NK-92 treated with Interleukin-12 subunit alpha and Interleukin-12 subunit beta, amount 100 ng/mL, for 24 hours (cell line): ENCODE results near the gene DOCK9.

Experiments used
- DNase-seq: peaks from one replicate; lab custom pipeline; 2025; lab: John Stamatoyannopoulos, UW

Gene DOCK9

DNA sequence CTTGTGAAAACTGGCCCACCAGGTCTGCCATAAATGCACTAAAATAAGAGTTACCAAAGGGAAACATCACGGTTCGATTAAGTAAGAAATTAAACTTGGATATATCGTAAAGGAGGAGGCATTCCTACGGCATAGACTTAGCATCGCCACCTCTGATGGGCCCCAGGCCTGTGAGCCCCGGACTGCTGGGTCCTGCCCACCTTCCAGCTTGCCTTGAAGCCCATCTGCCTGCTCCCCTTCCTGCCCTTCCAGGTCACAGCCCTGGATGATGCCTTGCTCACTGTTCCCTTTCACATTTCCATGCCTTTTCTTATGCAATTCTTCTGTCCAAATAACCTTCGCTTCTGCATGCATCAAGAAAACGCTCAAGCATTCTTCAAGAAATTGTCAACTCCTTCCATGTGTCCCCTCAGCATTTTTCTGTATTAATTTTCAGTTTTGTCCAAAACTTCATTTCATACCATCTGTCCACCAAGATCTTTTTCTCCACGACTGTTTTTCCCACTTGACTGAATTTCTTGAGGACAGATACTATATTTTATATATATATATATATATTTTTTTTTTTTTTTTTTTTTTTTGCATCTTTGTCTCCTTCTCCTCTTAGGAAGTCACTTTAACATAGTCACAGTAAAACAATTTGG, 91.2 kb downstream of the DOCK9 start:
- DNase-seq: no peak

DNA sequence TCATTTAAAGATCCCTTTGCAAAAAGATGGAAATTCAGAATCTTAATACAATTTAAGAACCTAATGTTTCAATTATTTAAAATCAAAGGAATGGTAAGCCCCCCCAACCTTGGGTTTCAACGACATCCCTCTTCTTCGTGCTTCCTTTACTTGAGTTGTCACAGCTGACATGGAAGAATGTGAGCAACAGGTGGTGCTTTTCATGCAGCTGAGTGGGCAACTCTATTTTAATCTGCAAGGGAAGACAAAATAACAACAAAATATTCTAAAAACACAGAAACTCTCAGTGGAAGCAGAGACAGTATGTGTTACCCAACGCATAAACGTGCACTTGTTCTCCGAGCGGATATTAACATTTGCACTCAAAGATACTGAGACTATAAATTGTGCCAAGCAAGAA, 92.3 kb downstream of the DOCK9 start:
- no peak for DNase-seq

DNA sequence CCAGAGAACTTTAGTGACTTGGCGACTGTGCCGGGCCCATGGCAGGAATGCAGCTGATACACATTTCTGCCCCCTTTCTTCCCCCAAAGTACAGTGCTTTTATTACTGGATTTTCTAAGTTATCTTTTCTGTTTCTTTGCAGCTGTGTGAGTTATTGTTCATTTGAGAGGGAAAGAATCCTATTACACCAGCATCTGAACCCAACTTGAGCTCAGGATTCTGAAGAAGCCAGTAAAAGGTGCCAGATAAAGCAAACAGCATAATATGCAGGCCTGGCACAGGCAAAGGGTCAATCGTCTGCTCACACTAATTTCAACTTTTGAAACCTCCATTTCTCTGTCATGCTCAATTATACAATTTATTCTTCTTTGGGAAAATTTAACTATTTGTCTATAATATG, 93.9 kb downstream of the DOCK9 start:
- no peak for DNase-seq

DNA sequence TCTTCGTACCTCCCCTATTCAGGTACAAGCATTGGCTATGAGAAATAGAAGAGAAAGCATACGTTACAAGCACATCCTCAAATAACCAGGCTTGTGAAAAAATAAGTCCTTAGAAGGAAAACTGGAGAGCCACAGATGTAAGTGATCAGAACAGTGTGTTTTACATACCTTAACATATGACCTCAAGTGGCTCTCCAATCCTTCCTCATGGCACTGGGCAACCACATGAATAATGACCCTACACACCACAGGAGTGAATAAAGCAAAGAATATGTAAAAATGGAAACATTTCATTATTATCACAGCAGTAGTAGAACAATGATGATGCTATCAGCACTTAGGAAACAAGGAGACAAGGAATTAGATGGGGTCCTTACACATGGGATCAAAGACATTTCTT, 96.5 kb downstream of the DOCK9 start:
- no peak for DNase-seq

DNA sequence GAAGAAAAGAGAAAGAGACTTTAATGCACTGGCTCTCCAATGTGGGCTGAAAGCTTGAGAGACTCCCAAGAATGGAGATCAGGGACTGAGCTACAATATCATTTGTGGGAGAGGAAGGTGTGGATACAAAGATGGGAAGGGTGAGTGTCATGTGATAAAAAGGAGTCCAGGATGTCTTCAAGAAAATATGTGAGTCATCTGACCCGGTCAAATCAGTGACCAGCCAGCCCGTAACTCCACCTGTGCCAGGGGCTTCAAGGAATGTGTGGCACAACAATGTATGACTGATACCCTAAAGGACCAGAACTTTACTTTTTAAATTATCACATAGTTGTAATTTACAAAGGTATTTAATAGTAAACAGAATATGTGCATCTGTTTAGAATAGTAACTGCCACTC, 97.2 kb downstream of the DOCK9 start:
- DNase-seq: no peak

DNA sequence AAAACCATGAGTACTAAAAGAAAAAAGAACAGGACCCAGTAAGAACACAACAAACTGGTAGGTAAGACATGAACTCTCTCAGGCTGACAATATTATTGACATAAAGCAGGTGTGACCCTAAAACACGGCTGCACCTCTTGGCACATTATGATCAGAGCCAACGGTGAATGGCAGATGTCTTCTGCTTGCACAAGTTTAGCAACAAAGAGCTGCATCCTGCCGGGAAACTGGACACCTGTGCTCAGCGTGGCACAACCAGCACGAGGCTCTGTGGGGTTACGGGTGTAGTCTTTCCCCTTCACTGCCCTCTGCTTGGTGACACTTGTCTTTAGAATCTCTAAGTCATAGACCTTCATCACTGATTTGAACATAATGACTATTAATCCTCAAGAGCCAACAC, 97.9 kb downstream of the DOCK9 start:
- DNase-seq: no peak

DNA sequence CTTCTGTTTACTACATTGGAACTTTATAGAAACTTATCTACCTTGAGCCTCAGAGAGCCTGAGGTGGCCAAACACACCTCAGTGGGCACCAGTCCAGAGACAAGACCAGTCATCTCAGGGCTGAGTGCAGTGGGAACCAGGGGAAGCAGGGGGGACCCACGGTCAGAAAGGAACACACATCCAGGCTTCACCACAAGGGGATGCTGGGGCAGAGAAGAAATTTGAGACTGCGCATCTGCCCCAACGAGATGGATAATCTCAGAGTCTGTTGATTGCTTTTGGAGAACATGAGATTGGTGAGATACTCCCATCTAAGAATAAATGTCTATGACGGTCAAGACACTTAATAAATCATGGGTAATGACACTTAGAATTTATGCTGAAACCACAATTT, 98.7 kb downstream of the DOCK9 start:
- DNase-seq: no peak

DNA sequence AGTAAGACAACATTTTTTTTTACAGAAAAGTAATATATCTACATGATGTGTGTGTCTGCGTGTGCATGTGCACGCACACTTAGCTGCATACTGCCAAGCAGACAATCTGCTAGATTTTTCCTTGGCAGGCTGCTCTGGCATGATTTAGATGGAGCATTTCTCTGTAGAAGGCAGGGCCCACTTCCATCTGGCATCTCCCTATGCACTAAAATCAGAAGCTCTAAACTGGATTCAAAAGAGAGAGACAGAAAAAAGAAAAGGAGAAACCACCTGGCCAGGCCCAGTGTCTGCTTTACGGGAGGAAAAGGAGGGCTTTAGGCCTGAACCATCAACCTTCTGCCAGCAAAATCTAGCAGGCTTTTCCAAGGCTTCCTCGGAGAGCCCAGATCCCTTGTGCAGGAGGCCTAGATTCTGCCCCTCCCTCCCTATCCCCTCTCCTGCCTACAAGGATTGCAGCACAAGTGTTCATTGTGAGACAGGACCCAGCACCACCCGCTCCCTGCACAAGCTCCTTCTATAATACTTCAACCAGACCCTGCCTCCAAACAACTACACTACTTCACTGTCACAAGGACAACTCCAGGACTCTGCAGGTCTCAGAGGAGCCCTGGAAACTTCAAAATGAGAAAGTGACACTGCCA, 99.3 kb downstream of the DOCK9 start:
- DNase-seq: no peak

DNA sequence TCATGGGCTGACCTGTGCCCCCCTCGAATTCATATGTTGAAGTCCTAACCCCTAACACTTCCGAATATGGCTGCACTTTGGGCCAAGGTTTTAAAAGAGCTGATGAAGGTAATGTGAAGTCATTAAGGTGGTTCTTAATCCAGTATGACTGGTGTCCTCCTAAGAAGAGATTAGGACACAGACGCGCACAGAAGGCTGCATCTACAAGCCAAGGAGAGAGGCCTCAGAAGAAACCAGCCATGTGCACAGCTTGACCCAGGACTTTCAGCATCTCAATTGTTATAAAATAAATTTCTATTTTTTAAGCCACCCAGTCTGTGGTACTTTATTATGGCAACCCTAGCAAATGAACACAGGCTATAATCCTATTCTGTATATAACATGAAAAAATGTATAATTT, 99.9 kb downstream of the DOCK9 start:
- no peak for DNase-seq

DNA sequence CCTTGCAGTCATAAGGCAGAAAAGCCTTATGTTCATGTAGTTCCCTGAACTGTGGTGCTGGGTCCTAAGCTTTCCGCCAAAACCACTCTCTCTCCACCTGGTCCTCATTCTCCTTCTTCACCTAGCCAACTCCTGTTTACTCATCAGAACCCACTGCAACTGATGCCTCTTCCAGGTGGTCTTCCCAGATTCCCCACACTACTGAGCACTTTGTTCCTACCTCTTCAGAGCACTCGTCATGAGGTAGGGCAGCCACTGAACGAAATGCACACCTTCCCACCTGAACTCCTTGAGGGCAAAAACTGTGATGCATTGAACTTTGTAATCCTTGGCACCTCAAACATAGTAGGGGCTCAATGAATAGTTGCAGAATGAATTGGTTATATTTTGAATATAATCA, 100.4 kb downstream of the DOCK9 start:
- no peak for DNase-seq

DNA sequence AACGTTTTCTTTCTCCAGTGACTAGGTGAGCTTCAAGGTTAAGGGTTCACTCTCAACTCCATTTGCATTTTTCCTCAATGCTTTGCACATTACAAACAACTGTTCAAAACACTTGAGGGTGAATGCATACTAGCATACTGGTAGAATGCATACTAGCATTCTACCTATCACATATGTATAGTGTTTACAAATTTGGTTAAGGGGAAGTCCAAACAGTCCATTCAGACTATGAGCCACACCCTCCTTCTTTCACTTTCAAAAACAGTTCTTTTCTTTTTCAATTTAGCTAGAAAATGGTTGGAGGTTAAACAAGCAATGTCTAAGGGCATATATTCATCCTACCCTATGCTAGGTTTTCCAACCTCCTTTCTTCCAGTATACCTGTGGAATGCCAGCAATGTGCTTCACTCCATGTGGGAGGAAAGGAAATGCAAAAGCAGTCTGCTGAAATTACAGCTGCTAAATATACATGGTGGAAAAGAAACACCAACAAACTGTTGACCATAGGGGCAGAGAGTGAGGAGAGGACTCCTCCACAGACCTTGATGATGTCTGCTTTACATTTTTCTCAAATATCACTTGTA, 102.6 kb downstream of the DOCK9 start:
- no peak for DNase-seq

DNA sequence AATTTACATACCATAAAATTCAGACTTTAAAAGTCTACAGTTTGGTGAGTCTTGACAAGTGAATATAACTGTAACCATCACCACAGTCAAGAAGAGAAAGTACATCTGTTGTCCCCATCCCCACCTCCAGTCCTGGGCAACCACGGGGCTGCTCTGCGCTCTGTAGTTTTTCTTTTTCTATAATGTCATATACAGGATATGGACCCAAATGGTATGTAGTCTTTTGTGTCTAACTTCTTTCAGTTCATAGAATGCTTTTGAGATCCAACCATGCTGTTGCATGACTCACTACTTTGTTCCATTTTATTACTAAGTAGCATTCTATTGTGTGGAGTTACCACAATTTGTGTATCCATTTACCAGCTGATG, 103.9 kb downstream of the DOCK9 start:
- no peak for DNase-seq

DNA sequence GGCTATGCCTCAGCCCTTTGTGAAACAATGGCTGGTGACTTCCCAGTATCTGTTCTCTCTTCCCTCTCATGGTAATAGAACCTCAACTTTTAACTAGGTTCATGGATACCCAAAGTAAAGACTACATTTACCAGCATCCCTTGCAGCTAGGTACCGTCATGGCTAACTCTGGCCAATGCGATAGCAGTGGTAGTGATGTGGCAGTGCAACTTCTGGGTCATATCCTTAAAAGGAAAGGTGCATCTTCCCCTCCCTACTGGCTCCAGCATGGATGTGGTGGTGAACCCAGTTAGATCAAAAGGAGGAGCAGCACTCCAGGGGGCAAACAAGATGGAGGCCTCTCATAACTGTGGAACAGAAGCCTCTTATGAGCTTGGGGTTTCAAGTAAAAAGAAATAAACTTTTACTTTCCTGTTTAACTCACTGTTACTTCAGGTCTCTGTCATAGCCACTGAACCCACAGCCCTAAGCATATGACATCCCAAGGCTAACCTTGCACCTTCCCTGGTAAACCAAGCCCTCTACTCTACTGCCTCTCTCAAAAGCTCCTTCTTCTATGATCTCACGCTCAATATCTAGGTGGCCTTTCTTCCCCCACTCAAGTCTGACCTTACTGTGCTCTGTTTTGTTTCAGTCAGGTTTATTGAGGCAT, 104.4 kb downstream of the DOCK9 start:
- no peak for DNase-seq

DNA sequence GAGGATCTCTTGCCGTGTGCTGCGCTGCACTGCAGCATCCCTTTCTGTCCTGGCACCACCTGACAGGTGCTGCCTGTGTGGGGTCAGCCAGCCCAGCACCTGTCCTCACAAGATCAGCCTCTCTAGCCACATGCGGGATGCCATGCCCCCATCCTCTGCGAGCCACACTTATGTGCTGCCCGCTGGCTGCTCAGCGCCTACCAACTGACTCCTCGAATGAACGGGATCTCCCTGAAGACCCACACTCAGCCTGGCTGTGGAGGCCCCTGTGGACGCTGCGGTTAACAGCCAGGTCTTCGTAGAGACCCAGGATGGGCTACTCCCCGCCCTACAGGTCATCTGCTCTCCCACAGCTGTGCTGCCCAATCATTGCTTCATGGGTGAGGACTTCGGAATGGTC, 106.1 kb downstream of the DOCK9 start:
- no peak for DNase-seq

DNA sequence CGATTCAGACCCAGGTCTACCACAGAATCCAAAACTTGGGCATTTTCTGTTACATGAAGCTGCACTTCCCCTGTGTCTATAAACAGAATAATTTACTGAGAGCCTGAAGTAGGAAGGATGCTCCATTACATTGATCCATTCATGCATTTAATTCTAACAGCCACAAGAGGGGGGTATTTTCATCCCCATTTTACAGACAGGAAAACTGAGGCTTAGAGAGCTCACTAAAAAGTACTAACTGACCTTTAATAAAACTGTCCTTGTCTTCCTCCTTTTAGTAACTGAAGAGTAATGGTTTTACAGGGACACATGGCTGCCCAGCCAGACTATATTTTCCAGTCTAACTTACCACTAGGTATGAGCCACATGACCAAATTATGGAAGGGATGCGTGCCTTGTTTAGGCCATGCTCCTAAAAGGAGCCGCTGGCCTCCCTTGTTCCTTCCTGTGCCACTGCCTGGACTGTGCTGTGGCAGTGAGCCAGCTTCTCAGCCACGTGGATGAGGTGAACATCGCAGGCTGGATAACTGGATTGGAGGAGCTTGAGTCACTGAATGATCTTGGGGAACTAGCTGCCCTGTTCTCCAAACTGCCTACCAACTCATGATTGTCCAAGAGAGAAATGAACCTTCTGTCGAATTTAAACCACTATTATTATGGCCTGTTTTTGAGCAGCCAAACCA, 108.3 kb downstream of the DOCK9 start:
- no peak for DNase-seq

DNA sequence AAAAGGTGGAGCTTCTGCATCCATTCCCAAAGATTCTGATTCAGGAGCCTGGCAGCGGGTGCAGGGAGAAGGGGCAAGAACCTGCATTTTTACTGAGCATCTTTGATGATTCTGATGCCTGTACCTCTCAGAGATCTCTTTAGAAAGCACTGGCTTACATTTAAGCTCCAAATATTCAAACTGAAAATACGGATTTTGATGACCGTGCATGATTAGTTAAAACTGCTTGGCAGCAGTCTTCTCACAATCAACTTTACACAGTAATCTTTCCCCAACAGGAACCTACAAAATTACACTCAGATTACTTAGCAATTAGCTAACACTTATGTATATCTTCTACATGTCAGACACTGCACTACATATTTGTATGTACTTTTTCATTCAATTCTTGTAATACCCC, 108.9 kb downstream of the DOCK9 start:
- DNase-seq: no peak

DNA sequence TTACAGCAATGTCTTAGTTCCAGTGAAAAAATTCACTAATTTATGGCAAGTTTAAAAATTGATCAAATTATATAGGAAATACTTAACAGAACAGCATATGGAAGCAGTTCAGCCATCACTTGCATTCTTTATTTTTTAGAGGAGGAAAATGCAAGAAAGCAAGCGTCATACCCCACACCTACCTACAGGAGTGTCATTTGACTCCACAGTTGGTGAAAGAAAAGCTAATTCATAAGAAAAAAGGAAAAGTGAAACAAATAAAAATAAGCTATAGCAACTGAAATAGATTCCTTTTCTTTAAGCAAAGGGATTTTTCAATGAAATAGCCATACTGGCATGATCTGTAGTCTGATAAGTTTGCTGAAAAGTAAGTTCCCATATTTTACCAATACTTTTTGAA, 111.0 kb downstream of the DOCK9 start:
- no peak for DNase-seq

DNA sequence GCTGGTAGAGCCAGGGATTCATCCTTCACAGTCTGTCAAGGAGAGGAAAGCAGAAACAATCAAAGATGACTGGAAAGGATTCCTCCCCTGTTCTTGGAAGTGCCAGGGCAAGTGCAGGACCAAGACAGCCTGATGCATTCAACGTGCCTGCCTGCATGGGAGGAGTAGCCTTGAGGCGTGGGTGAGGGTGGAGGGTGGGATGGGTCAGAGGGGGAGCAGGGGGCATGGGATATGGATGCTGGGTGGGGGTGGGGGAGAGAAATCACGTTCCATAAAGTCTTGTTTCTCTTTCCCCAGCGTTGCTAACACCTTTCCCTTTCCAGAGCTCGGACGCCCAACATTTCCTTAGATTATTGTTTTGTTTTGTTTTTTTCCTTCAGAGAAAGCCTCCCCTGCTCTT, 117.4 kb downstream of the DOCK9 start:
- no peak for DNase-seq

DNA sequence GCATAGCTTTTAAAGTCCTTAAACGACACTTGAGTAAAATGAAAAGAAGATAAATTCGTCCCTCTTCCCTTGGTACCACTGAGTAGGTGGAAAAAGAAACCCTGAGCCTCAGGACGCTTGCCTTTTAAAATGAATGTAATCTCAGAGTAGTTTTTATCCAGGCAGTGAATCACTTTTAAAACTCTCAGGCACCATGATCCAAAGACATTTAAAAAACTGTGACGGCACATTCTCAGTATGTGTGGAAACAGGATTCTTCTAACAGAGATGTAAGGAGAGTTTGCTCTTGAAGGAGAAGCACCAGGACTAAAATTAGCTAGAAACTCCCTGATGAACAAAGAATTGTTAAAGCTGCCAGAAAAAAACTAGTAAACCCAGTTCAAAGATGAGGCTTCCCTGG, 119.7 kb downstream of the DOCK9 start:
- no peak for DNase-seq

DNA sequence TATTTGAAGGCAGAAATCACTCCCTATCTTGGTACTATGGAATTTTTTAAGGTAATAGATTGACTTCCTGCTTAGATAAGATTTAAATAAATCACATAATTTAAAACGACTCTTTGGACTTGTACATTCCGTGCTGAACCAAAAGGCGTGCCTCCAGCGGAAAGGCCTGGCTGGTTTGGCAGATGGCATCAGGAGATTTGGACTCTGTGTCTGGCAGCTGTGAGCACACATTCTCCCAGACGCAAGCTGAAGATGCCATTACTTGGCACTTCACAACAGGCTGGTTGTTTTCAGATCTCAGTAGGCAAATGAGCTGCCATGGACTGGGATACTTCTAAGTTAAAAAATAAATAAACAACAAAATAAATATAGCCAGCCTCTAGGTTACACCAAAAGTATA, 120.9 kb downstream of the DOCK9 start:
- DNase-seq: no peak

DNA sequence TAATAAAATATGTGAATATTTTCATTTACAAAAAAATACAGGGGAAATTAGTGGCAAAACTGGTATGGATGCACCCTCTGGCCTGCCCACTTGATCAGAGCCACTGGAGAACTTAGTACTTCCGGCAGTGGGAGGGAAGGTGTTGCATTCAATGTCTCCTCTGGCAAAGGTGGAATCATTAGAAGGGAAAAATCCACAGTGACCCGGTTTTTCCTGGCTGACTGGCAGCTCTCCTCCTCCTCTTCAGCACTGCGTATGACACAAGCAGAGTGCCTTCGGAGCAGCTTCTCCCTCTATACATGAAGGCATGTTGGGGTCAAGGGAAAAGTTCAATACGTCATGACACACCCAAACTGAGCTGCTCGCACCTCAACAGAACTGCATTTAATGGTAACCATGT, 123.4 kb downstream of the DOCK9 start:
- no peak for DNase-seq

DNA sequence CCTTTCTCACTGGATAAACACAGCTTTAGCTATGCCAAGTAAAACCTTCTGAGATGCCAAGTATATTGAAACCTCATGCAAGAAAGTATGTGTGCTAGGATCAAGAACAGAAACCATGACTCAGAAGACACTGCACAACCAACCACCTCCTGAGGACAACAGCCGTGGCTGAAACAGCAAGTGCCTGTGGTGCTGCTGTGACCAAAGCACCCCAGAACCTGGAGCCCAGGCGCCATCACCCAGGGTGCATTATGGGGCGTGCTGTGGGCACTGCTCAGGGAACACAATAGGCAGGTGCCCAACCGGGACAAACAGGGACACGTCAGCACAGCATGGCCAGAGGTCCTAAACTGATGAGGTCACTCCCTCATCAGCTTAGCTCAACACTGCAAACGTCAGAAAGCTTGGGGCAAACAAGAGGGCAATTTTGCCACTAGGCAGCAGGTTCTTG, 124.1 kb downstream of the DOCK9 start:
- no peak for DNase-seq

DNA sequence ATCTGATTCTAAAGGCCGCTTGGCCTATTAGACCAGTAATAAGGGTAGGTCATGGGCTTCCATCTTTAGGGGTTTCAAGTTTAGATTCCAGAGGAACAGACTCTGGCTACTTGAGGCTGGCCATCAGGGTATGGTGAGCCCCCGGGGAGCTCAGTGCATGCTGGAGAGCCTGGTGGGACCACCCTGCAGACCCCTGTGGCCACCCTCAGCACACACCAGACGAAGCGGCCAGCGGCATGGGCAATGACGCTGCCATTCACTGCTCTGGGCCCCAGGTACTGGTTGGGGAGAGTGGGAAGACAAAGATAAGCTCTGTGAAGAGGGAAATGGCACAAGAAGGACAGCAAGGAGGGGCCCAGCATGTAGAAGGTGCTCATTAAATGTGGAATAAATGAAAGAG, 126.6 kb downstream of the DOCK9 start:
- DNase-seq: no peak
